HEK293 (cell line): ENCODE results near the gene ZFR2.

ENCODE experiments used
- CTCF ChIA-PET: fragments of 350-600 bp; formaldehyde crosslinking; extraction: SDS; loops from one replicate; lab custom pipeline; 2021; ENCODE audit warnings: antibody characterized with exemption; lab: Yijun Ruan, JAX
- POLR2A ChIA-PET: fragments of 300-600 bp; formaldehyde crosslinking; extraction: SDS; loops from one replicate; lab custom pipeline; 2020; ENCODE audit warnings: antibody characterized with exemption, inconsistent platforms; lab: Yijun Ruan, JAX
- H3K27ac ChIP-seq: fragments of 200-500 bp; sonication (Bioruptor generic); 2 replicates; pipeline ENCODE4 v1.5.1; 2014; ENCODE audit warnings: low read depth, low read length, control low read depth, inconsistent platforms; ENCODE audit errors: extremely low read depth
- H3K36me3 ChIP-seq, 2 experiments: fragments of 200-500 bp in 1 of 2; sonication (Bioruptor generic) in 1 of 2; 1 replicate in 1 of 2; 2 replicates in 1 of 2; pipeline ENCODE4 v1.5.1; 2014 to 2017; ENCODE audit warnings: inconsistent platforms in 2 of 2, low read length in 2 of 2; ENCODE audit not compliant: control insufficient read depth in 2 of 2, insufficient read depth in 1 of 2
- H3K4me1 ChIP-seq: fragments of 200-500 bp; sonication (Bioruptor generic); 2 replicates; pipeline ENCODE4 v1.5.1; 2014; ENCODE audit warnings: mild to moderate bottlenecking, low read length, inconsistent platforms; ENCODE audit not compliant: control insufficient read depth, insufficient read depth
- H3K4me3 ChIP-seq: 2 replicates; pipeline ENCODE4 v1.5.1; 2011; ENCODE audit warnings: low read depth, mild to moderate bottlenecking, control low read depth, low read length, moderate library complexity
- H3K9me3 ChIP-seq: fragments of 200-500 bp; sonication (Bioruptor generic); 2 replicates; pipeline ENCODE4 v1.5.1; 2014; ENCODE audit warnings: low read depth, low read length, inconsistent platforms; ENCODE audit not compliant: control insufficient read depth, insufficient read depth
- EGR2 ChIP-seq: fragments of 450-650 bp; formaldehyde crosslinking; IDR thresholded peaks from 2 replicates; pipeline ENCODE4 v1.5.1; 2016; ENCODE audit warnings: low read depth, missing biosample characterization, missing genetic modification characterization
- KLF9 ChIP-seq: fragments of 450-650 bp; formaldehyde crosslinking; IDR thresholded peaks from 2 replicates; pipeline ENCODE4 v1.5.1; 2016; ENCODE audit warnings: missing biosample characterization, missing genetic modification characterization, low read depth
- MZF1 ChIP-seq: fragments of 450-650 bp; formaldehyde crosslinking; IDR thresholded peaks from 2 replicates; pipeline ENCODE4 v1.5.1; 2017; ENCODE audit warnings: missing biosample characterization, missing genetic modification characterization, borderline replicate concordance
- SP3 ChIP-seq: fragments of 450-650 bp; formaldehyde crosslinking; IDR thresholded peaks from 2 replicates; pipeline ENCODE4 v1.5.1; 2016; ENCODE audit warnings: missing biosample characterization, missing genetic modification characterization
- SP7 ChIP-seq: fragments of 450-650 bp; formaldehyde crosslinking; IDR thresholded peaks from 2 replicates; pipeline ENCODE4 v1.5.1; 2016; ENCODE audit warnings: missing biosample characterization, missing genetic modification characterization
- ZBTB17 ChIP-seq: fragments of 450-650 bp; formaldehyde crosslinking; IDR thresholded peaks from 2 replicates; pipeline ENCODE4 v1.5.1; 2016; ENCODE audit warnings: missing biosample characterization, missing genetic modification characterization
- ZBTB8A ChIP-seq: fragments of 450-650 bp; formaldehyde crosslinking; IDR thresholded peaks from 2 replicates; pipeline ENCODE4 v1.5.1; 2016; ENCODE audit warnings: missing biosample characterization, missing genetic modification characterization
- ZNF155 ChIP-seq: fragments of 450-650 bp; formaldehyde crosslinking; IDR thresholded peaks from 2 replicates; pipeline ENCODE4 v1.5.1; 2016; ENCODE audit warnings: missing biosample characterization, missing genetic modification characterization
- ZNF2 ChIP-seq: fragments of 450-650 bp; formaldehyde crosslinking; IDR thresholded peaks from 2 replicates; pipeline ENCODE4 v1.5.1; 2016; ENCODE audit warnings: missing biosample characterization, missing genetic modification characterization
- ZNF23 ChIP-seq: fragments of 450-650 bp; formaldehyde crosslinking; IDR thresholded peaks from 2 replicates; pipeline ENCODE4 v1.5.1; 2016; ENCODE audit warnings: missing biosample characterization, missing genetic modification characterization, borderline replicate concordance
- ZNF341 ChIP-seq: fragments of 450-650 bp; formaldehyde crosslinking; IDR thresholded peaks from 2 replicates; pipeline ENCODE4; 2016; ENCODE audit warnings: low read depth, missing biosample characterization, missing genetic modification characterization
- ZNF394 ChIP-seq: fragments of 450-650 bp; formaldehyde crosslinking; IDR thresholded peaks from 2 replicates; pipeline ENCODE4 v1.5.1; 2016; ENCODE audit warnings: missing biosample characterization, missing genetic modification characterization, mild to moderate bottlenecking, moderate library complexity, borderline replicate concordance
- ZNF596 ChIP-seq: fragments of 450-650 bp; IDR thresholded peaks from 2 replicates; pipeline ENCODE4 v1.5.0; 2018; ENCODE audit warnings: missing biosample characterization, mild to moderate bottlenecking, missing genetic modification characterization, moderate library complexity
- ZNF600 ChIP-seq: fragments of 450-650 bp; formaldehyde crosslinking; IDR thresholded peaks from 2 replicates; pipeline ENCODE4 v1.5.1; 2016; ENCODE audit warnings: missing biosample characterization, missing genetic modification characterization
- ZNF623 ChIP-seq: fragments of 450-650 bp; formaldehyde crosslinking; IDR thresholded peaks from 2 replicates; pipeline ENCODE4 v1.5.1; 2016; ENCODE audit warnings: missing biosample characterization, missing genetic modification characterization
- ZNF629 ChIP-seq: fragments of 450-650 bp; formaldehyde crosslinking; IDR thresholded peaks from 2 replicates; pipeline ENCODE4 v1.5.1; 2017; ENCODE audit warnings: missing biosample characterization, missing genetic modification characterization
- ZNF654 ChIP-seq: fragments of 450-650 bp; formaldehyde crosslinking; IDR thresholded peaks from 2 replicates; pipeline ENCODE4 v1.5.1; 2016; ENCODE audit warnings: low read depth, missing biosample characterization, missing genetic modification characterization
- ZNF707 ChIP-seq: fragments of 450-650 bp; formaldehyde crosslinking; IDR thresholded peaks from 2 replicates; pipeline ENCODE4 v1.5.1; 2016; ENCODE audit warnings: missing biosample characterization, missing genetic modification characterization
- ZNF76 ChIP-seq: fragments of 450-650 bp; formaldehyde crosslinking; IDR thresholded peaks from 2 replicates; pipeline ENCODE4; 2016; ENCODE audit warnings: low read depth, missing biosample characterization, missing genetic modification characterization, borderline replicate concordance
- TF ChIP-seq, protein P1 (sequence below): fragments of 450-650 bp; IDR thresholded peaks from 2 replicates; pipeline ENCODE4 v1.5.1; 2018; ENCODE audit warnings: missing biosample characterization, missing genetic modification characterization
- TF ChIP-seq, protein P2 (sequence below): fragments of 450-650 bp; formaldehyde crosslinking; IDR thresholded peaks from 2 replicates; pipeline ENCODE4 v1.5.1; 2016; ENCODE audit warnings: missing biosample characterization, missing genetic modification characterization
- TF ChIP-seq, protein P3 (sequence below): fragments of 450-650 bp; formaldehyde crosslinking; IDR thresholded peaks from 2 replicates; pipeline ENCODE4 v1.5.1; 2016; ENCODE audit warnings: missing biosample characterization, missing genetic modification characterization, borderline replicate concordance
- TF ChIP-seq, protein P4 (sequence below): fragments of 450-650 bp; formaldehyde crosslinking; IDR thresholded peaks from 2 replicates; pipeline ENCODE4 v1.5.1; 2017; ENCODE audit warnings: missing biosample characterization, missing genetic modification characterization

ZFR2 gene

DNA sequence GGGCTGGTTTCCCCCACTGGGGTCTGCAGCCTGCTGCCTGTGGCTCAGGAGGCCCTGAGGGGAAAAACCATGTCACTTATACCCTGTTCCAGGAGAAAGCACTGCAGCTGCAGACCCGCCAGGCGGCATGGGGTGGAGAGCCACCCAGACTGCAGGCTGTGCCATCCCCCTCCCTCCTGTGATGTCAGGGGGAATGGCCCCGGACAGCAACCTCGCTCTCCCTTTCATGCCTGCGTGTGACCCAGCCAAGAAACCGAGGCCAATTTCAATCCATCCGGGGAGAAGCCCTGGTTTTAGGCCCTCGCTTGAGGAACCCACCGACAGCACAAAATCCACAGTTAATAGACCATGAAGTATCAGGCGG is 45.5 kb downstream of the ZFR2 start:
- CTCF ChIA-PET: interaction anchor here (1.0 to 1.9 kb wide), 5 partner anchors 18 to 164 kb away, joined by 3 to 13 read pairs (median 6); no protein-coding TSS in a partner anchor
- Histone ChIP-seq H3K36me3 (no peaks in the 10 kb centered on the region), H3K4me3 (no peak overlapping the region), H3K9me3 (no peaks in the 10 kb centered on the region), H3K4me1 (no peaks in the 10 kb centered on the region), H3K27ac (no peak overlapping the region)
- POLR2A ChIA-PET: no interaction called here
- TF ChIP-seq ZNF394 (tag by site-specific recombination) (no peak), ZNF341 (tag by site-specific recombination) (peak; percentile 80), SP7 (no peak)
- TF ChIP-seq, all 188 proteins: peak for 1

DNA sequence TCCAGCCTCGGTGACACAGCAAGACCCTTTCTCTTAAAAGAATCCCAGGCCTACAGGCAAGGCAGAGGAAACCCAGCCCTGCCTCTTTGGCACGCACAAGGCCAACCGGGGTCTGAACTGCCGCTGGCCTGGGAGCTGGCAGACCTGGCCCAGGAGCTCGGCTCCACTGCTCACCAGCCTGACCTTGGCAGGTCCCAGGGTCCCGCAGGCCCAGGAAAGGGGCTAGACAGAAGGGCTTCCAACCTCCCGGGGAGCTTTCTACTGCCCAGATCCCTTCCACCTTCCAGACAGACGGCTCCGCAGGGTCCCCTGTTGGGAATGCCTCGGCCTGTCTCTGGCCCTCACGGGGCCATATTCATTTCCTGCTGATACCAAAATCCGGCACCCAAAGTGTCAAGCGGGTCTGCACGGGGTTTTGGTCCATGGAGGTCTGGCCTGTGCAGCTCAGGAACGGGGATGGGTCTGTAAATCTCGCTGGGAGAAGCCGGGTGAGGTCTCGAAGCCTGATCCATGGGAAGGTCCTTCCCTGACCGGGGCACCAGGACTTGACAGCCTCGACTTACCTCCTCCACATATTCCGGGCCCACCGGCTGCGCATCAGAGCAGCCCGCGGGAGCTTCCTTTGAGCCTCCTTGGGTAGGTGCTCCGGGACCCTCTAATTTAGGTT is 46.0 kb downstream of the ZFR2 start:
- Histone ChIP-seq H3K27ac (no peak overlapping the region), H3K9me3 (no peaks in the 10 kb centered on the region), H3K4me3 (no peak overlapping the region), H3K4me1 (no peaks in the 10 kb centered on the region), H3K36me3 (no peaks in the 10 kb centered on the region)
- TF ChIP-seq, protein P1, sequence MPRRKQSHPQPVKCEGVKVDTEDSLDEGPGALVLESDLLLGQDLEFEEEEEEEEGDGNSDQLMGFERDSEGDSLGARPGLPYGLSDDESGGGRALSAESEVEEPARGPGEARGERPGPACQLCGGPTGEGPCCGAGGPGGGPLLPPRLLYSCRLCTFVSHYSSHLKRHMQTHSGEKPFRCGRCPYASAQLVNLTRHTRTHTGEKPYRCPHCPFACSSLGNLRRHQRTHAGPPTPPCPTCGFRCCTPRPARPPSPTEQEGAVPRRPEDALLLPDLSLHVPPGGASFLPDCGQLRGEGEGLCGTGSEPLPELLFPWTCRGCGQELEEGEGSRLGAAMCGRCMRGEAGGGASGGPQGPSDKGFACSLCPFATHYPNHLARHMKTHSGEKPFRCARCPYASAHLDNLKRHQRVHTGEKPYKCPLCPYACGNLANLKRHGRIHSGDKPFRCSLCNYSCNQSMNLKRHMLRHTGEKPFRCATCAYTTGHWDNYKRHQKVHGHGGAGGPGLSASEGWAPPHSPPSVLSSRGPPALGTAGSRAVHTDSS: no peak
- ChIA-PET CTCF (interaction anchor here (0.9 to 2.1 kb wide), 13 partner anchors 8 to 352 kb away, joined by 3 to 16 read pairs (median 6); partner anchors contain the start of genes MATK and MRPL54), POLR2A (no interaction called here)

DNA sequence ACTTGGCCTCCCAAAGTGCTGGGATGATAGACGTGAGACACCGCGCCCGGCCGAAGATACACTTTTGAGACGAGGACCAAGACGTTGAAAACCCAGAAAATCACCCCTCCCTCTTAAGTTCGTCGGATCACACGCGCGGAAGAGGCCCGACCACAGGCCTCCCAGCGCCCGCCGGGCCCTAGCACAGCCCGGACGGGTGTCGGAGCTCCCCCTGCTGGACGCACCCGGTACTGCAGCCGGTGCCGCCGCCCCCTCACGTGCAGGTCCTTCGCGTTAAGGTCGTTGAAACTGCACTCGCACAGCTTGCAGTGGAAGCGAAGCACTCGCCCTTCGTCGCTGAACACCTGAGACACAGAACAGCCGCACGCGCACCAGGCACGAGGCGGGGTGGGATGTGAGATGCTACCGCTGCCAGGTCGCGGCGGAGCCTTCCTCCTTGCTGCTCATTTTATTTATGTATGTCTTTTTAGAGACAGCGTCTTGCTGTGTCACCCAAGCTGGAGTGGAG is 46.9 kb downstream of the ZFR2 start:
- H3K4me1 ChIP-seq: no peaks in the 10 kb centered on the region
- H3K27ac ChIP-seq: no peak overlapping the region
- H3K4me3 ChIP-seq: no peak overlapping the region
- ChIA-PET CTCF (interaction anchor here (0.5 to 2.1 kb wide), 26 partner anchors 9 to 1443 kb away, joined by 3 to 16 read pairs (median 3); partner anchors contain the start of genes MATK and MRPL54), POLR2A (interaction anchor here (1.3 kb wide), 1 partner anchor 59 kb away, joined by 5 read pairs; the partner anchor contains the start of gene MRPL54)
- no peaks in the 10 kb centered on the region for H3K9me3 ChIP-seq
- H3K36me3 ChIP-seq: no peaks in the 10 kb centered on the region
- TF ChIP-seq EGR2: peak; percentile 36
- TF ChIP-seq ZNF600 (tag by site-specific recombination): peak; percentile 39; the same call in 1 of the 2 replicates
- peak; percentile 92 for TF ChIP-seq ZBTB8A (tag by site-specific recombination)
- TF ChIP-seq ZNF623: peak; percentile 94
- peak; percentile 44 for TF ChIP-seq ZNF654
- TF ChIP-seq ZNF23 (tag by site-specific recombination): no peak
- TF ChIP-seq SP3 (tag by site-specific recombination): peak; percentile 39; the same call in 1 of the 2 replicates
- TF ChIP-seq, protein P2, sequence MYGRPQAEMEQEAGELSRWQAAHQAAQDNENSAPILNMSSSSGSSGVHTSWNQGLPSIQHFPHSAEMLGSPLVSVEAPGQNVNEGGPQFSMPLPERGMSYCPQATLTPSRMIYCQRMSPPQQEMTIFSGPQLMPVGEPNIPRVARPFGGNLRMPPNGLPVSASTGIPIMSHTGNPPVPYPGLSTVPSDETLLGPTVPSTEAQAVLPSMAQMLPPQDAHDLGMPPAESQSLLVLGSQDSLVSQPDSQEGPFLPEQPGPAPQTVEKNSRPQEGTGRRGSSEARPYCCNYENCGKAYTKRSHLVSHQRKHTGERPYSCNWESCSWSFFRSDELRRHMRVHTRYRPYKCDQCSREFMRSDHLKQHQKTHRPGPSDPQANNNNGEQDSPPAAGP (tag by site-specific recombination): 0 out of 2 replicates have a peak, but pooled peaks have one; percentile 24
- TF ChIP-seq ZNF707 (tag by site-specific recombination): no peak
- no peak for TF ChIP-seq MZF1 (tag by site-specific recombination)
- TF ChIP-seq ZNF629 (tag by site-specific recombination): 0 out of 2 replicates have a peak, but pooled peaks have one; percentile 47
- TF ChIP-seq ZNF155 (tag by site-specific recombination): no peak
- TF ChIP-seq, protein P3, sequence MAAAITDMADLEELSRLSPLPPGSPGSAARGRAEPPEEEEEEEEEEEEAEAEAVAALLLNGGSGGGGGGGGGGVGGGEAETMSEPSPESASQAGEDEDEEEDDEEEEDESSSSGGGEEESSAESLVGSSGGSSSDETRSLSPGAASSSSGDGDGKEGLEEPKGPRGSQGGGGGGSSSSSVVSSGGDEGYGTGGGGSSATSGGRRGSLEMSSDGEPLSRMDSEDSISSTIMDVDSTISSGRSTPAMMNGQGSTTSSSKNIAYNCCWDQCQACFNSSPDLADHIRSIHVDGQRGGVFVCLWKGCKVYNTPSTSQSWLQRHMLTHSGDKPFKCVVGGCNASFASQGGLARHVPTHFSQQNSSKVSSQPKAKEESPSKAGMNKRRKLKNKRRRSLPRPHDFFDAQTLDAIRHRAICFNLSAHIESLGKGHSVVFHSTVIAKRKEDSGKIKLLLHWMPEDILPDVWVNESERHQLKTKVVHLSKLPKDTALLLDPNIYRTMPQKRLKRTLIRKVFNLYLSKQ (tag by site-specific recombination): no peak
- 0 out of 2 replicates have a peak, but pooled peaks have one; percentile 57 for TF ChIP-seq ZNF2 (tag by site-specific recombination)
- 0 out of 2 replicates have a peak, but pooled peaks have one; percentile 17 for TF ChIP-seq ZNF76 (tag by site-specific recombination)
- TF ChIP-seq KLF9 (tag by site-specific recombination): 0 out of 2 replicates have a peak, but pooled peaks have one; percentile 35
- TF ChIP-seq, protein P4, sequence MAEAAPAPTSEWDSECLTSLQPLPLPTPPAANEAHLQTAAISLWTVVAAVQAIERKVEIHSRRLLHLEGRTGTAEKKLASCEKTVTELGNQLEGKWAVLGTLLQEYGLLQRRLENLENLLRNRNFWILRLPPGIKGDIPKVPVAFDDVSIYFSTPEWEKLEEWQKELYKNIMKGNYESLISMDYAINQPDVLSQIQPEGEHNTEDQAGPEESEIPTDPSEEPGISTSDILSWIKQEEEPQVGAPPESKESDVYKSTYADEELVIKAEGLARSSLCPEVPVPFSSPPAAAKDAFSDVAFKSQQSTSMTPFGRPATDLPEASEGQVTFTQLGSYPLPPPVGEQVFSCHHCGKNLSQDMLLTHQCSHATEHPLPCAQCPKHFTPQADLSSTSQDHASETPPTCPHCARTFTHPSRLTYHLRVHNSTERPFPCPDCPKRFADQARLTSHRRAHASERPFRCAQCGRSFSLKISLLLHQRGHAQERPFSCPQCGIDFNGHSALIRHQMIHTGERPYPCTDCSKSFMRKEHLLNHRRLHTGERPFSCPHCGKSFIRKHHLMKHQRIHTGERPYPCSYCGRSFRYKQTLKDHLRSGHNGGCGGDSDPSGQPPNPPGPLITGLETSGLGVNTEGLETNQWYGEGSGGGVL (tag by site-specific recombination): no peak
- TF ChIP-seq ZBTB17: 0 out of 2 replicates have a peak, but pooled peaks have one; percentile 16
- TF ChIP-seq ZNF596 (tag by site-specific recombination): no peak
- TF ChIP-seq ZNF341 (tag by site-specific recombination): peak; percentile 16; the same call in 1 of the 2 replicates
